ENCODE measurements around the gene CPEB4. TPM values are rescaled to one million over a fixed set of nuclear protein-coding genes. Genes with fewer than 3 reads are reported as not detected.
A peak's percentile ranks its signal among the peaks of the same experiment; 100 is the strongest.

The CPEB4 gene
- total and polyA plus RNA-seq, 9 of the 15 experiments (the other 6 are each of a cell fraction or from before 2014, with no cell fraction given): 7.4 to 21.3 (median 12.4) TPM

DNA sequence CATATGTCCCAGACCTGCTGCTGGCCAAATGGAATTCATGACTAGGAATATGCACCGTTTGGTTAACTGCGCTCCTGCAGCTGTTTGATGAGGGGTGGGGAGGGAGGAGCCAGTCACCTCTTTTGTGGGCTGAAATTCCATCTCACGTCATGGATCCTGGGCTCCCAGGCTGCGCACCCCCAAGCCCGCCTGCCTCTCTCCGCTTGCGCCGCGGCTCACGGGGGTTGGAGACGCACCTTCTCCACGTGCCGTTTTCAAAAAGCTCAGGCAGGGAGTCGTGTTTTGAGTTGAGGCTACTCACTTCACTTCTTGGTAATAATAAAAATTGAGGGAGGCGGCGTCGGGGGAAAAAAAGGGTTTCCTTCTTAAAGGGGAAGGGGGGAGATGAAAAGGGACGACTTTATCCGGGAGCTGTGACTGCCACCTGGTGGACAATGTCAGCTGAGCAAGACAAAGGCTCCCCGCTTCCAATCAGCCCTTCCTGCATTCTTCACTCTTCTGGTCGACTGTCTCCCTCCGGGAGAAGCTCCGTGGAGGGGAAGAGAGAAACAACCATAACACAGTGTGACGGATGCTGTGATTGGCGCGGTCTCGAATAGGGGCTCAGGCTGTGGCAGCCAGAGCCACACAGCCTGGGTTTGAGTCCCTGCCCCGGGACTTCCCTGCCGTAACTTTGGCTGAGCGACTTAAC, 84.9 kb downstream of the CPEB4 start (continued):
- TF ChIP-seq, protein P1, sequence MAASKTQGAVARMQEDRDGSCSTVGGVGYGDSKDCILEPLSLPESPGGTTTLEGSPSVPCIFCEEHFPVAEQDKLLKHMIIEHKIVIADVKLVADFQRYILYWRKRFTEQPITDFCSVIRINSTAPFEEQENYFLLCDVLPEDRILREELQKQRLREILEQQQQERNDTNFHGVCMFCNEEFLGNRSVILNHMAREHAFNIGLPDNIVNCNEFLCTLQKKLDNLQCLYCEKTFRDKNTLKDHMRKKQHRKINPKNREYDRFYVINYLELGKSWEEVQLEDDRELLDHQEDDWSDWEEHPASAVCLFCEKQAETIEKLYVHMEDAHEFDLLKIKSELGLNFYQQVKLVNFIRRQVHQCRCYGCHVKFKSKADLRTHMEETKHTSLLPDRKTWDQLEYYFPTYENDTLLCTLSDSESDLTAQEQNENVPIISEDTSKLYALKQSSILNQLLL (CRISPR knock-in tag; IDR thresholded peaks at IDR 0.05; ENCODE audit: borderline replicate concordance): no peak
- TF ChIP-seq ZNF239 (CRISPR knock-in tag; IDR thresholded peaks at IDR 0.05): no peak
- TF ChIP-seq, protein P2, sequence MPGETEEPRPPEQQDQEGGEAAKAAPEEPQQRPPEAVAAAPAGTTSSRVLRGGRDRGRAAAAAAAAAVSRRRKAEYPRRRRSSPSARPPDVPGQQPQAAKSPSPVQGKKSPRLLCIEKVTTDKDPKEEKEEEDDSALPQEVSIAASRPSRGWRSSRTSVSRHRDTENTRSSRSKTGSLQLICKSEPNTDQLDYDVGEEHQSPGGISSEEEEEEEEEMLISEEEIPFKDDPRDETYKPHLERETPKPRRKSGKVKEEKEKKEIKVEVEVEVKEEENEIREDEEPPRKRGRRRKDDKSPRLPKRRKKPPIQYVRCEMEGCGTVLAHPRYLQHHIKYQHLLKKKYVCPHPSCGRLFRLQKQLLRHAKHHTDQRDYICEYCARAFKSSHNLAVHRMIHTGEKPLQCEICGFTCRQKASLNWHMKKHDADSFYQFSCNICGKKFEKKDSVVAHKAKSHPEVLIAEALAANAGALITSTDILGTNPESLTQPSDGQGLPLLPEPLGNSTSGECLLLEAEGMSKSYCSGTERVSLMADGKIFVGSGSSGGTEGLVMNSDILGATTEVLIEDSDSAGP (CRISPR knock-in tag; IDR thresholded peaks at IDR 0.05): 0 out of 2 replicates have a peak, but pooled peaks have one; percentile 66
- 0 out of 2 replicates have a peak, but pooled peaks have one; percentile 56 for TF ChIP-seq TCF7 (IDR thresholded peaks at IDR 0.05; ENCODE audit: borderline replicate concordance)
- TF ChIP-seq SOX6 (IDR thresholded peaks at IDR 0.05): peak; percentile 8; the same call in 1 of the 2 replicates
- no peak for TF ChIP-seq SP2 (IDR thresholded peaks at IDR 0.05; ENCODE audit: extremely low read depth, low read depth, low read length, poor library complexity, severe bottlenecking)
- TF ChIP-seq, protein P3, sequence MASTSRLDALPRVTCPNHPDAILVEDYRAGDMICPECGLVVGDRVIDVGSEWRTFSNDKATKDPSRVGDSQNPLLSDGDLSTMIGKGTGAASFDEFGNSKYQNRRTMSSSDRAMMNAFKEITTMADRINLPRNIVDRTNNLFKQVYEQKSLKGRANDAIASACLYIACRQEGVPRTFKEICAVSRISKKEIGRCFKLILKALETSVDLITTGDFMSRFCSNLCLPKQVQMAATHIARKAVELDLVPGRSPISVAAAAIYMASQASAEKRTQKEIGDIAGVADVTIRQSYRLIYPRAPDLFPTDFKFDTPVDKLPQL (IDR thresholded peaks at IDR 0.05; ENCODE audit: extremely low read depth, insufficient read length): no peak
- no peak for TF ChIP-seq SMAD3 (CRISPR knock-in tag; conservative IDR thresholded peaks at IDR 0.05)
- TF ChIP-seq ZNF717 (CRISPR knock-in tag; IDR thresholded peaks at IDR 0.05): no peak
- no peak for TF ChIP-seq ZC3H11A (IDR thresholded peaks at IDR 0.05; ENCODE audit: low read depth, low read length)
- TF ChIP-seq, protein P4, sequence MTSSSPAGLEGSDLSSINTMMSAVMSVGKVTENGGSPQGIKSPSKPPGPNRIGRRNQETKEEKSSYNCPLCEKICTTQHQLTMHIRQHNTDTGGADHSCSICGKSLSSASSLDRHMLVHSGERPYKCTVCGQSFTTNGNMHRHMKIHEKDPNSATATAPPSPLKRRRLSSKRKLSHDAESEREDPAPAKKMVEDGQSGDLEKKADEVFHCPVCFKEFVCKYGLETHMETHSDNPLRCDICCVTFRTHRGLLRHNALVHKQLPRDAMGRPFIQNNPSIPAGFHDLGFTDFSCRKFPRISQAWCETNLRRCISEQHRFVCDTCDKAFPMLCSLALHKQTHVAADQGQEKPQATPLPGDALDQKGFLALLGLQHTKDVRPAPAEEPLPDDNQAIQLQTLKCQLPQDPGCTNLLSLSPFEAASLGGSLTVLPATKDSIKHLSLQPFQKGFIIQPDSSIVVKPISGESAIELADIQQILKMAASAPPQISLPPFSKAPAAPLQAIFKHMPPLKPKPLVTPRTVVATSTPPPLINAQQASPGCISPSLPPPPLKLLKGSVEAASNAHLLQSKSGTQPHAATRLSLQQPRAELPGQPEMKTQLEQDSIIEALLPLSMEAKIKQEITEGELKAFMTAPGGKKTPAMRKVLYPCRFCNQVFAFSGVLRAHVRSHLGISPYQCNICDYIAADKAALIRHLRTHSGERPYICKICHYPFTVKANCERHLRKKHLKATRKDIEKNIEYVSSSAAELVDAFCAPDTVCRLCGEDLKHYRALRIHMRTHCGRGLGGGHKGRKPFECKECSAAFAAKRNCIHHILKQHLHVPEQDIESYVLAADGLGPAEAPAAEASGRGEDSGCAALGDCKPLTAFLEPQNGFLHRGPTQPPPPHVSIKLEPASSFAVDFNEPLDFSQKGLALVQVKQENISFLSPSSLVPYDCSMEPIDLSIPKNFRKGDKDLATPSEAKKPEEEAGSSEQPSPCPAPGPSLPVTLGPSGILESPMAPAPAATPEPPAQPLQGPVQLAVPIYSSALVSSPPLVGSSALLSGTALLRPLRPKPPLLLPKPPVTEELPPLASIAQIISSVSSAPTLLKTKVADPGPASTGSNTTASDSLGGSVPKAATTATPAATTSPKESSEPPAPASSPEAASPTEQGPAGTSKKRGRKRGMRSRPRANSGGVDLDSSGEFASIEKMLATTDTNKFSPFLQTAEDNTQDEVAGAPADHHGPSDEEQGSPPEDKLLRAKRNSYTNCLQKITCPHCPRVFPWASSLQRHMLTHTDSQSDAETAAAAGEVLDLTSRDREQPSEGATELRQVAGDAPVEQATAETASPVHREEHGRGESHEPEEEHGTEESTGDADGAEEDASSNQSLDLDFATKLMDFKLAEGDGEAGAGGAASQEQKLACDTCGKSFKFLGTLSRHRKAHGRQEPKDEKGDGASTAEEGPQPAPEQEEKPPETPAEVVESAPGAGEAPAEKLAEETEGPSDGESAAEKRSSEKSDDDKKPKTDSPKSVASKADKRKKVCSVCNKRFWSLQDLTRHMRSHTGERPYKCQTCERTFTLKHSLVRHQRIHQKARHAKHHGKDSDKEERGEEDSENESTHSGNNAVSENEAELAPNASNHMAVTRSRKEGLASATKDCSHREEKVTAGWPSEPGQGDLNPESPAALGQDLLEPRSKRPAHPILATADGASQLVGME (CRISPR knock-in tag; IDR thresholded peaks at IDR 0.05): 0 out of 2 replicates have a peak, but pooled peaks have one; percentile 18
- TF ChIP-seq RBBP5 (IDR thresholded peaks at IDR 0.05; ENCODE audit: borderline replicate concordance, insufficient read depth, low read length, poor library complexity, severe bottlenecking): peak; percentile 32
- TF ChIP-seq, protein P5, sequence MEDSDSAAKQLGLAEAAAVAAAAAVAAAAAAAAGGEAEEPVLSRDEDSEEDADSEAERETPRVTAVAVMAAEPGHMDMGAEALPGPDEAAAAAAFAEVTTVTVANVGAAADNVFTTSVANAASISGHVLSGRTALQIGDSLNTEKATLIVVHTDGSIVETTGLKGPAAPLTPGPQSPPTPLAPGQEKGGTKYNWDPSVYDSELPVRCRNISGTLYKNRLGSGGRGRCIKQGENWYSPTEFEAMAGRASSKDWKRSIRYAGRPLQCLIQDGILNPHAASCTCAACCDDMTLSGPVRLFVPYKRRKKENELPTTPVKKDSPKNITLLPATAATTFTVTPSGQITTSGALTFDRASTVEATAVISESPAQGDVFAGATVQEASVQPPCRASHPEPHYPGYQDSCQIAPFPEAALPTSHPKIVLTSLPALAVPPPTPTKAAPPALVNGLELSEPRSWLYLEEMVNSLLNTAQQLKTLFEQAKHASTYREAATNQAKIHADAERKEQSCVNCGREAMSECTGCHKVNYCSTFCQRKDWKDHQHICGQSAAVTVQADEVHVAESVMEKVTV (CRISPR knock-in tag; IDR thresholded peaks at IDR 0.05): peak; percentile 76
- TF ChIP-seq POLR2A (conservative IDR thresholded peaks at IDR 0.05): no peak
